A673 (cell line): Measurements from ENCODE around the gene PAK1.

ENCODE experiments used
- EZH2 ChIP-seq: fragments of 200-600 bp; sonication (generic); IDR thresholded peaks from 2 replicates; pipeline ENCODE4 v1.6.1; 2017; ENCODE audit warnings: borderline replicate concordance, low read depth, mild to moderate bottlenecking, mixed read lengths, antibody characterized with exemption, low read length; ENCODE audit not compliant: poor library complexity, severe bottlenecking
- TF ChIP-seq, protein P1 (sequence below): fragments of 300-800, 200-600 bp; sonication (generic); conservative IDR thresholded peaks from 2 replicates; pipeline ENCODE4 v1.5.1; 2017; ENCODE audit warnings: low read depth, mild to moderate bottlenecking, antibody characterized with exemption, low read length, moderate library complexity, mixed read lengths

DNA sequence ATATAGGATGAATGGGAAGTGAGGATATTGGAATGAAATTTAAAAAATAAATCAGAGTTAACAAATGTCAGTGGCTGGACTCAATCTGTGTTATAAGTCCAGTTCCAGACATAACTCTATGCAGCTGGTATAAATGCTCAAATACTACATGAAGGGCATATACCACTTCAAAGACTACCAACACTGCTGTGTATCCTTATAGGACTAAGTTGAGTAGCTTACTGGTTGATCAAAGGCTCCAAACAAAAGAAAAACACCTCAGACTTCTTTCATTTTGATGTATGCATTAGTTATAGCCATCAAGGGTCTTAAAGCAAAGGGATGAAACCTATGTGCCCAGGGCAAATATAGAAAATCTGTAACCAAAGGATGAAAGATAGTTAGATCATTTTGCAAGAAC, 86.2 kb downstream of the PAK1 start:
- TF ChIP-seq, protein P1, sequence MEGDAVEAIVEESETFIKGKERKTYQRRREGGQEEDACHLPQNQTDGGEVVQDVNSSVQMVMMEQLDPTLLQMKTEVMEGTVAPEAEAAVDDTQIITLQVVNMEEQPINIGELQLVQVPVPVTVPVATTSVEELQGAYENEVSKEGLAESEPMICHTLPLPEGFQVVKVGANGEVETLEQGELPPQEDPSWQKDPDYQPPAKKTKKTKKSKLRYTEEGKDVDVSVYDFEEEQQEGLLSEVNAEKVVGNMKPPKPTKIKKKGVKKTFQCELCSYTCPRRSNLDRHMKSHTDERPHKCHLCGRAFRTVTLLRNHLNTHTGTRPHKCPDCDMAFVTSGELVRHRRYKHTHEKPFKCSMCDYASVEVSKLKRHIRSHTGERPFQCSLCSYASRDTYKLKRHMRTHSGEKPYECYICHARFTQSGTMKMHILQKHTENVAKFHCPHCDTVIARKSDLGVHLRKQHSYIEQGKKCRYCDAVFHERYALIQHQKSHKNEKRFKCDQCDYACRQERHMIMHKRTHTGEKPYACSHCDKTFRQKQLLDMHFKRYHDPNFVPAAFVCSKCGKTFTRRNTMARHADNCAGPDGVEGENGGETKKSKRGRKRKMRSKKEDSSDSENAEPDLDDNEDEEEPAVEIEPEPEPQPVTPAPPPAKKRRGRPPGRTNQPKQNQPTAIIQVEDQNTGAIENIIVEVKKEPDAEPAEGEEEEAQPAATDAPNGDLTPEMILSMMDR = no peak
- no peak for TF ChIP-seq EZH2
